Activated CD4-positive, alpha-beta T cell treated with anti-CD3 and anti-CD28 coated beads, Interleukin-2, amount 50 U/mL, for 4 hours (primary cell): Measurements from ENCODE around the gene OR8I2.
"Not testable (repeated sequence)": the region's sequence is repeated elsewhere in the genome, so short reads cannot be mapped to it uniquely, and the experiment has no call there.

Experiments used
- DNase-seq, 2 experiments: peaks; one replicate each; pipeline ENCODE4 v3.0.0-alpha.2; 2020

OR8I2 gene

DNA sequence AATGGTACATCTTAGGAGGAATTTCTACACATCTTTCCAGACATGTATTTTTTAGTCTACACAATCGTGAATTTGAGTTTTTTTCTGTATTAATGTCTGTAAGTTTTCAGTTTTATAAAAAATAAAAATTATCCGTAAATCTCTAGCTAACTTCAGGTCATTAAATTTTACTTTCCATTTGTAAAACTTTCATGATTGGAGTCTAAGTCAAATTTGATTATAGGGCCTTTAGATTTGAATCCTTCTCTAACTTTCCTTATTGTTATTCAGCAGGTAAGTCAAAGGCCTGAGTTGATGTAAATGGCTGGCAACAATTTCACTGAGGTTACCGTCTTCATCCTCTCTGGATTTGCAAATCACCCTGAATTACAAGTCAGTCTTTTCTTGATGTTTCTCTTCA is at the start of gene OR8I2:
Gene OR8I2, plus strand, starts transcription at position 301 of the 400 bp plus-strand sequence. Its CDS starts 0 bp downstream, at position 301.
- DNase-seq = no peak

DNA sequence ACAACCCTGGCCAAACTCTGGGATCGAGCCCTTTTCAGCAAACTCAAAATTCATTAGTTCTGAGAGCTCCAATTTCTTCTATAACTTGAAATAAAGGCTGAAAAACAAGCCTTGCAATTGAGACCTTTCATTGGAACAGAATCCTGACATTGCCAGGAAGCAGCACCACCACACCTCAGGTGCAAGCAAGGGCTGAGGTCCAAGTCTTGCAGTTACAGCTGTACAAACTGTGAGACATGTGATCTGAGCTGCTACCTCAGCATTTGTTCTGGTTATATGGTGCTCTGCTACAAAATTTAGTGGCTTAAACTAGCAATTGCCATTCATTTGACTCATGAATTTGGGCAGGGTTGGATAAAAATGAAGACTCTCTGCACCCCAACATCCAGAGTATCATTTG is 47.6 kb upstream of the OR8I2 start:
- no peak for DNase-seq

DNA sequence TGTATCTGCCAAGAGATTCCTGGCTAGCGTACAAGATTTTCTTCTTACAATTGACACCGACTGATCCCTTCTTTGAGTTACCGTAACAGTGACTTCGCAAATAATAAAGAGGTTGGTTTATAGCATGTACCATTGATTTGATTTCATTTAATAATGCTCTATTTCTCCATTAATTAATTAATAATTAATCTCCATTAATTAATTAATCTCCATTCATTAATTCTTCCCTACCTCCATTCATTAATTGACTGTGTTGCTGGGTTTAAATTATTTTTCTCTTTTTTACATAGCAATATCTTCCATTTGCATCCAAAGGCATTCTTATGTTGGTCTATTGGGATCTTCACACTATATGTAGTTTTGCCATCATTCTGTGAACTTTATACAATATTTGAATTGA is 44.6 kb upstream of the OR8I2 start:
- DNase-seq = no peak

DNA sequence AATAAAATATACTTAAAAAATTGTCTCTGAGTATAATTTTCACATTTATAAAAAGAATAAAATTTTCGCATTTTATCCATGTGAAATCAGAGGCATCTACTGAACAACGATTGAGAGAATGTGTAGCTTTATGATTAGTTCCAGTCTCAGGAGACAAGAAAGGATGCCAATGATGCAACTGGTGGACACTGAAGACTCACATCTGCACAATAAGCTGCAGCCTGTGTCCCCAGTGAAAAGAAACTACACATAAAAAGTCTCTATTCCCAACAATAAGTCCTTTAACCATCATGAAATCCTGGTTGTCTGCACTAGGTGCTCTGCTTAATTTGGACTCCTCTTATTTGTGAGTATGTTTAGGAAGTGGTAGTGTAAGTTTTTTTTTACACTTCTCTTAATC is 43.6 kb upstream of the OR8I2 start:
- DNase-seq = no peak

DNA sequence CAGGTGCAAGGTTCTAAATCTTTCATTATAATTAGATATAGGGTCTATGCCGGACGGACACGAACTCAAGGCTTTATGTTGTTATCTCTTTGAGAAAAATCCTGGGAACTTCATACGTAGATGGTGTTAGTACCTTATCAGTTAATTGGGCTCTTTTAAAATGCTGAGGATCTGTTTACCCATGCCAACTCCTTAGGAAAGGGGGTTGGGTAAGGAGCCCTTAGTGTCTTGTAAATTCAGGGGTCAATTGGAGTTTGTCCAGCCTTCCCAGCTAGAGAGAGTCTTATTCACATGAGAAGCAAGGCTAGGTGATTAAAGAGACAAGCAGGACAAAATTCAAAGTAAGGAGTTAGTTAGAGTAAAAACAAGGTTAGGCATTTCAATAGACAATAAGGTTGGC is 36.7 kb upstream of the OR8I2 start:
- DNase-seq = not testable (repeated sequence)

DNA sequence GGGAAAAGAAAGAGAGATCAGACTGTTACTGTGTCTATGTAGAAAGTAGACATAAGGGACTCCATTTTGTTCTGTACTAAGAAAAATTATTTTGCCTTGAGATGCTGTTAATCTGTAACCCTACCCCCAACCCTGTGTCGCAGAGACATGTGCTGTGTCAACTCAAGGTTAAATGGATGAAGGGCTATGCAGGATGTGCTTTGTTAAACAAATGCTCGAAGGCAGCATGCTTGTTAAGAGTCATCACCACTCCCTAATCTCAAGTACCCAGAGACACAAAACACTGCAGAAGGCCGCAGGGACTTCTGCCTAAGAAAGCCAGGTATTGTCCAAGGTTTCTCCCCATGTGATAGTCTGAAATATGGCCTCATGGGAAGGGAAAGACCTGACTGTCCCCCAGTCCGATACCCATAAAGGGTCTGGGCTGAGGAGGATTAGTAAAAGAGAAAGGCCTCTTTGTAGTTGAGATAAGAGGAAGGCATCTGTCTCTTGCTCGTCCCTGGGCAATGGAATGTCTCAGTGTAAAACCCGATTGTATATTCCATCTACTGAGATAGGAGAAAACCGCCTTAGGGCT is 35.4 kb upstream of the OR8I2 start:
- DNase-seq = not testable (repeated sequence)

DNA sequence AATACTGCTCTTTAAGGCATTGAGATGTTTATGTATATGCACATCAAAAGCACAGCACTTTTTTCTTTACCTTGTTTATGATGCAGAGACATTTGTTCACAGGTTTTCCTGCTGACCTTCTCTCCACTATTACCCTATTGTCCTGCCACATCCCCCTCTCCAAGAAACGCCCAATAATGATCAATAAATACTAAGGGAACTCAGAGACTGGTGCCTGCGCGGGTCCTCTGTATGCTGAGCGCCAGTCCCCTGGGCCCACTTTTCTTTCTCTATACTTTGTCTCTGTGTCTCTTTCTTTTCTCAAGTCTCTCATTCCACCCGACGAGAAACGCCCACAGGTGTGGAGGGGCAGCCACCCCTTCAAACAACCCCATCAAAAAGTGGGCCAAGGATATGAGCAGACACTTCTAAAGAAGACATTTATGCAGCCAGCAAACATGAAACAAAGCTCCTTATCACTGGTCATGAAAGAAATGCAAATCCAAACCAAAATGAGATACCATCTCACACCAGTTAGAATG is 34.8 kb upstream of the OR8I2 start:
- not testable (repeated sequence) for DNase-seq

DNA sequence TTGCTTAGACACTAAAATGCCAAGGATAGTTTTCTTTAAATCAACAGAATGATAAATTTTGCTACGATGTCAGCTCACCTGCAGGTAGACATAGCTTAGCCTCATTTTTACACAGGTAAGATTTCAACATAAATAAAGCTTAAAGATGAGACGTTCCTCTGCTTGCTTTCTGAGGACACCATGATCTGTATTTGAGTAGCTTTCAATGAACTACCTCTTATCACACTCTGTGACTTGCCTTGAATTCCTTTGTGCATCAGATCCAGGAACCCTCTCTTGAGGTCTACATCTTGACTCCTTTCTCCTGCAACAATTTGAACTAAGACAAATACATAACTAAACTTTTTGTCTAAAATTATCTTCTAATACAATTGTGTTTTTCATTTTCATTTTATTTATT is 26.1 kb upstream of the OR8I2 start:
- DNase-seq = no peak

DNA sequence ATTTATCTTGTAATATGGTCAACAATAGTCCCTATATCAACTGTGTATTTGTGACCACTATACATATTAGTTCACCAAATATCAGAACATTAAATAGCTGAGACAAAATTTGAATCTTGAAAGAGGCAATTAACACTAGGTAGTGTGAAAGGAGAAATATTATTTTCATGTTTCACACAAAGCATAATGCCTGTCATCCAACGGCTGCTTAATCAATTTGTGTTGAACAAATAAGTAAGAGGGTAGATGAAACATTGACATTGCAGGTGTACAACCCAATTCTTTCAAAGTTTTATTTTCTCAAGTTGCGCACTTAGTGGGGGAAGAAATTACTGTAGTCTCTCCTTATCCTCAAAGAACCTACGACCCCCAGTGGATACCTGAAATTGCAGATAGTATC is 3.4 kb upstream of the OR8I2 start:
- no peak for DNase-seq

DNA sequence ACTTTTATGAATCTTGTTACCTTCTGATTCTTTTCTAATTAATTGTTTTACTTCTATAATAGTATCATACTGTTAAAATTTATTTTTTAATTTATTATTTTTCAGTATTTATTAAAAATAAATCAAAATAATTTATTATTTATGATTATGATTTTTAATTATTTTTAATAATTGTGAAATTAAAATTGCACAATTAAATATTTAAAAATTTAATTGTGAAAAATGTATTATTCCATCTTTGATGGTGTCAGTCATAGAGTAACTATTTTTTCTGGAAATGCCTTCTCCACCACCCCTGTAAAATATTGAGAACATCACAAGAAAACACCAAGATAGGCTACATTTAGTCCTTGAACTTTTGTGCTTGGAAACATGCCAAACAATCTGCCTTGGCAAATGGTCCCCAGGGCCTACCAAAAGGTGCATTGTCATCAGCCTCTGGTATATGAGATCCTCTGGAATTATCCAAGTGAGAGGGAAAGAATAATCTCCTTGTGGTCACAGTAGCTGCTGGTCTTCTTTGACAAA is 10.2 kb downstream of the OR8I2 start, which contains the start of gene OR8H2:
Gene OR8H2, plus strand, starts transcription at position 478 of the 528 bp plus-strand sequence. CDS start 1,356 bp downstream, outside the sequence.
- no peak for DNase-seq

DNA sequence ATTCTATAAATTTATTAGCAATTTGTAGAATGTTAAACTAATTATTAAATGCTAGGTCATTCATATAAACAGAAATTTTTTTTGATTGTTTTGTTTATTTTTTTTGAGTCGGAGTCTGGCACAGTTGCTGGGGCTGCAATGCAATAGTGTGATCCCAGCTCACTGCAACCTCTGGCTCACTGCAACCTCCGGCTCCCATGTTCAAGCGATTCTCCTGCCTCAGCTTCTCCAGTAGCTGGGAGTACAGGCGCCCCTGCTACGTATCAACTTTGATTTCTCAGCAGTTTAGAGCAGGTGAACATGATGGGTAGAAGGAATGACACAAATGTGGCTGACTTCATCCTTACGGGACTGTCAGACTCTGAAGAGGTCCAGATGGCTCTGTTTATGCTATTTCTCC is 29.0 kb downstream of the OR8I2 start, which contains the start of gene OR8H3:
Gene OR8H3, plus strand, starts transcription at position 301 of the 400 bp plus-strand sequence. Its CDS starts 0 bp downstream, at position 301.
- no peak for DNase-seq

DNA sequence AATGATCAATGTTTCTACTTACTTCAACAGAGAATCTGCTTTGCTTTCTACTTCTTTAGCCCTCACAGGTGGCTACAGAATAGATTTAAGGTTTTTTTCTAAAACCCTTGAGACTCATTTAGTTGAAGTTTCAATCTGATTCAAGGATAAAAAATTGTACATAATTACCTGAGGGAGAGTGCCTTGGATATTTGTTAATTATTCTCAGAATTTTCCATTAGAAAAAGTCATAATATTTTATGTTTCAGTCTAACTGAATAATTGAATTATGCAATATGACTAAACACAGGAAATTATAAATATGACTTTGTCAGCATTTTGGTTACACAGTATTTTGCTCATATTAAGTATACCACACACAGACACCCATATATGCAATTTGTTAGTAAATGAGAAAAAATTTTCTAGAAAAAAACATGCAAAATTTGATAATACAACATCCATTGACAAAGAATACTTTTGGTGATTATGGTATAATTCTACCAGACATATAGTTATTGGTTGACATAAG is 47.1 kb downstream of the OR8I2 start, which contains the start of gene OR8J3:
Gene OR8J3, minus strand, starts transcription at position 51 of the 511 bp plus-strand sequence. CDS start 2,483 bp downstream, outside the sequence.
- no peak for DNase-seq

DNA sequence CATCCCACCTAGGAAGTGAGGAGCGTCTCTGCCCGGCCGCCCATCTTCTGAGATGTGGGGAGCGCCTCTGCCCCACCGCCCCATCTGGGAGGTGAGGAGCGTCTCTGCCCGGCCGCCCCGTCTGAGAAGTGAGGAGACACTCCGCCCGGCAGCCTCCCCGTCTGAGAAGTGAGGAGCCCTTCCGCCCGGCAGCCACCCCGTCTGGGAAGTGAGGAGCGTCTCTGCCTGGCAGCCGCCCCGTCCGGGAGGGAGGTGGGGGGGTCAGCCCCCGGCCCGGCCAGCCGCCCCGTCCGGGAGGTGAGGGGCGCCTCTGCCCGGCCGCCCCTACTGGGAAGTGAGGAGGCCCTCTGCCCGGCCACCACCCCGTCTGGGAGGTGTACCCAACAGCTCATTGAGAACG is 50.6 kb downstream of the OR8I2 start:
- DNase-seq = not testable (repeated sequence)
